Measurements from ENCODE around the gene MIDN.

Gene MIDN

GRCh38 chr19:1226522-1227303, 21.7 kb upstream of the MIDN start:
- TF ChIP-seq GATA2 (IDR thresholded peaks at IDR 0.05; ENCODE audit: low read depth, low read length), result no peak
- TF ChIP-seq GATA3 (IDR thresholded peaks at IDR 0.05; ENCODE audit: low read depth, low read length), result no peak

- TF ChIP-seq GATA3 (IDR thresholded peaks at IDR 0.05; ENCODE audit: low read depth, low read length), result no peak
- TF ChIP-seq GATA2 (IDR thresholded peaks at IDR 0.05; ENCODE audit: low read depth, low read length), result no peak
Observed at GRCh38 chr19:1227304-1228054, 20.9 kb upstream of the MIDN start.

- no peak for TF ChIP-seq GATA3 (IDR thresholded peaks at IDR 0.05; ENCODE audit: low read depth, low read length)
- TF ChIP-seq GATA2 (IDR thresholded peaks at IDR 0.05; ENCODE audit: low read depth, low read length), result no peak
Observed at GRCh38 chr19:1228161-1228957, 20.0 kb upstream of the MIDN start.

- no peak for TF ChIP-seq GATA2 (IDR thresholded peaks at IDR 0.05; ENCODE audit: low read depth, low read length)
Observed at GRCh38 chr19:1229056-1229923, 19.1 kb upstream of the MIDN start.

GRCh38 chr19:1229924-1230782, 18.2 kb upstream of the MIDN start:
- TF ChIP-seq GATA3 (IDR thresholded peaks at IDR 0.05; ENCODE audit: low read depth, low read length) (no peak), GATA2 (IDR thresholded peaks at IDR 0.05; ENCODE audit: low read depth, low read length) (no peak)

- TF ChIP-seq GATA3 (IDR thresholded peaks at IDR 0.05; ENCODE audit: low read depth, low read length), result no peak
- TF ChIP-seq GATA2 (IDR thresholded peaks at IDR 0.05; ENCODE audit: low read depth, low read length), result no peak
Observed at GRCh38 chr19:1230783-1231489, 17.4 kb upstream of the MIDN start.

GRCh38 chr19:1231729-1232637, 16.4 kb upstream of the MIDN start:
- no peak for TF ChIP-seq GATA2 (IDR thresholded peaks at IDR 0.05; ENCODE audit: low read depth, low read length)
- TF ChIP-seq GATA3 (IDR thresholded peaks at IDR 0.05; ENCODE audit: low read depth, low read length), result no peak

GRCh38 chr19:1232652-1233072, 15.7 kb upstream of the MIDN start:
- TF ChIP-seq GATA2 (IDR thresholded peaks at IDR 0.05; ENCODE audit: low read depth, low read length), result no peak
- TF ChIP-seq GATA3 (IDR thresholded peaks at IDR 0.05; ENCODE audit: low read depth, low read length), result no peak

- TF ChIP-seq GATA2 (IDR thresholded peaks at IDR 0.05; ENCODE audit: low read depth, low read length) (no peak), GATA3 (IDR thresholded peaks at IDR 0.05; ENCODE audit: low read depth, low read length) (no peak)
Observed at GRCh38 chr19:1233115-1233667, 15.2 kb upstream of the MIDN start.

GRCh38 chr19:1234051-1234954, 14.1 kb upstream of the MIDN start:
- no peak for TF ChIP-seq GATA2 (IDR thresholded peaks at IDR 0.05; ENCODE audit: low read depth, low read length)
- TF ChIP-seq GATA3 (IDR thresholded peaks at IDR 0.05; ENCODE audit: low read depth, low read length), result no peak

Measured in SH-SY5Y (cell line).